Ovary (tissue), 9 donors: Measurements from ENCODE around the gene SLC7A5. TPM values are rescaled to one million over a fixed set of nuclear protein-coding genes. Genes with fewer than 3 reads are reported as not detected.
"Not testable (repeated sequence)": the region's sequence is repeated elsewhere in the genome, so short reads cannot be mapped to it uniquely, and the experiment has no call there.

Source experiments
- DNase-seq, 5 donors: peaks; one replicate each; pipeline ENCODE4 v3.0.0-alpha.2; 2019 to 2020
- H3K27ac ChIP-seq, 2 donors: fragments of 200-600 bp; one replicate each; pipeline versions ENCODE4 v1.5.1 to v1.8.0; 2019 to 2022
- H3K27me3 ChIP-seq: fragments of 200-600 bp; one replicate; pipeline ENCODE4 v1.8.0; 2022
- H3K36me3 ChIP-seq: fragments of 200-600 bp; sonication (generic); one replicate; pipeline ENCODE4 v1.5.1; 2019
- H3K4me1 ChIP-seq: one replicate; pipeline ENCODE4 v1.8.1; 2013; ENCODE audit warnings: mild to moderate bottlenecking, moderate library complexity; ENCODE audit not compliant: insufficient read depth
- H3K4me3 ChIP-seq: fragments of 200-600 bp; sonication (generic); one replicate; pipeline ENCODE4 v1.5.1; 2017
- H3K9me3 ChIP-seq, 2 donors: fragments of 200-600 bp in 1 of 2; sonication (generic) in 1 of 2; one replicate each; pipeline versions ENCODE4 v1.5.1 to v1.8.1; 2013 to 2019; ENCODE audit warnings: mild to moderate bottlenecking in 1 of 2, moderate library complexity in 1 of 2
- EP300 ChIP-seq: sonication (generic); formaldehyde crosslinking; IDR thresholded peaks from one replicate; pipeline ENCODE4 v1.6.1; 2017; ENCODE audit warnings: antibody characterized with exemption
- POLR2A ChIP-seq: fragments of 450-650 bp; IDR thresholded peaks from one replicate; pipeline ENCODE4 v1.6.1; 2017; ENCODE audit warnings: antibody characterized with exemption, mild to moderate bottlenecking, moderate library complexity
- WGBS, 3 donors: extraction: QIAGEN DNeasy Blood & Tissue Kit in 1 of 3; methylation state at CpG; one replicate each; pipeline versions ENCODE4 v1.1.5 to v1.1.7; 2013 to 2017; 5-methylcytosine and 5-hydroxymethylcytosine counted together
- intact Hi-C, 4 donors: fragments of 100-400 bp; cut with DNase I; formaldehyde crosslinking; loops; one replicate each; pipeline versions ENCODE4 v1.11.0 to v1.15.1; 2022 to 2023
- polyA plus RNA-seq, 2 donors: library from polyadenylated mRNA; stranded (reverse); fragments of 200-250 nt in 1 of 2; fragments of 350-450 nt in 1 of 2; fragmentation: Illumina TruSeq in 1 of 2; extraction: RNeasy Lipid Tissue Mini Kit (QIAGEN cat#74804) in 1 of 2; gene quantifications; one replicate each; pipeline ENCODE4 v1.2.3, GENCODE V29; 2013 to 2014
- total RNA-seq, 7 donors: library from RNA; depleted of rRNA in 2 of 7; stranded (reverse); fragments of >200 nt in 2 of 7; fragmentation: NEBNext Ultra II Directional in 3 of 7; extraction: Animal tissue kit (Norgen Biotek cat#: 25700) in 3 of 7; gene quantifications; one replicate each; pipeline versions ENCODE4 v1.1.0 to v1.2.4, GENCODE V29; 2016 to 2023
- TF ChIP-seq, protein P1 (sequence below), 3 donors: fragments of 450-650 bp in 2 of 3; fragments of 200-600 bp in 1 of 3; IDR thresholded peaks; one replicate each; pipeline versions ENCODE4 v1.5.1 to v1.8.0; 2016 to 2022; ENCODE audit warnings: antibody characterized with exemption in 3 of 3, mild to moderate bottlenecking in 1 of 3
- donor health status: DM: no; HTN: no; CAD: no; lungs with moderate emphysema.
- donor health status: DM: no; HTN: no; CAD: no.
- donor health status: Bipolar disorder and iron deficiency.
- donor health status: DM: yes; HTN: yes; CAD: no.
- donor health status: DM: no; HTN: no; CAD: no.
- donor health status: DM: yes; HTN: yes; CAD: no.

The SLC7A5 gene
- total and polyA plus RNA-seq, 9 donors = 3.1 to 64.3 (median 9.2) TPM

DNA sequence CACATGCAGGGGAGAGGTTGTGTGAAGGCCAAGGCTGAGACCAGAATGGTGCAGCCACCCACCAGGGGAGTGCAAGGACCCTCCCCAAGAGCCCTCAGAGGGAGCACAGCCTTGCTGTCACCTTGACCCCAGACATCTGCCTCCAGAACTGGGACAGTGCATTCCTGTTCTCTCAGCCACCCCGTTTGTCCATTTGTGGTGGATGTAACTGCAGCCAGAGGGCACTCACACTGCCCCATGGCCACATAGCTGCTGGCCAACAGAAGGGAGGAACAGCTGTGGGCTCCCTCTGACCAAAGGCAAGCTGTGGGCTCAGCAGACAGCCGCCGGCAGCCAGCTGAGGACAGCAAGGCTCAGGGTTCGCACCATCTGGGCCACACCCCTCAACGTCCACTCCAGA lies 53.7 kb downstream of the SLC7A5 start:
- TF ChIP-seq POLR2A (no peak), EP300 (no peak)
- TF ChIP-seq, protein P1, sequence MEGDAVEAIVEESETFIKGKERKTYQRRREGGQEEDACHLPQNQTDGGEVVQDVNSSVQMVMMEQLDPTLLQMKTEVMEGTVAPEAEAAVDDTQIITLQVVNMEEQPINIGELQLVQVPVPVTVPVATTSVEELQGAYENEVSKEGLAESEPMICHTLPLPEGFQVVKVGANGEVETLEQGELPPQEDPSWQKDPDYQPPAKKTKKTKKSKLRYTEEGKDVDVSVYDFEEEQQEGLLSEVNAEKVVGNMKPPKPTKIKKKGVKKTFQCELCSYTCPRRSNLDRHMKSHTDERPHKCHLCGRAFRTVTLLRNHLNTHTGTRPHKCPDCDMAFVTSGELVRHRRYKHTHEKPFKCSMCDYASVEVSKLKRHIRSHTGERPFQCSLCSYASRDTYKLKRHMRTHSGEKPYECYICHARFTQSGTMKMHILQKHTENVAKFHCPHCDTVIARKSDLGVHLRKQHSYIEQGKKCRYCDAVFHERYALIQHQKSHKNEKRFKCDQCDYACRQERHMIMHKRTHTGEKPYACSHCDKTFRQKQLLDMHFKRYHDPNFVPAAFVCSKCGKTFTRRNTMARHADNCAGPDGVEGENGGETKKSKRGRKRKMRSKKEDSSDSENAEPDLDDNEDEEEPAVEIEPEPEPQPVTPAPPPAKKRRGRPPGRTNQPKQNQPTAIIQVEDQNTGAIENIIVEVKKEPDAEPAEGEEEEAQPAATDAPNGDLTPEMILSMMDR (IDR thresholded peaks at IDR 0.05) = no peak
- intact Hi-C loops = no loop called here
- Histone ChIP-seq H3K4me3 (no peak overlapping the region), H3K27ac (no peak overlapping the region), H3K4me1 (no peaks in the 10 kb centered on the region), H3K36me3 (no peaks in the 10 kb centered on the region), H3K27me3 (no peaks in the 10 kb centered on the region), H3K9me3 (no peaks in the 10 kb centered on the region)
- 26 to 50% (median 28%) methylated on average over 5 of the region's 5 CpGs for WGBS, 3 donors
- DNase-seq = no peak

DNA sequence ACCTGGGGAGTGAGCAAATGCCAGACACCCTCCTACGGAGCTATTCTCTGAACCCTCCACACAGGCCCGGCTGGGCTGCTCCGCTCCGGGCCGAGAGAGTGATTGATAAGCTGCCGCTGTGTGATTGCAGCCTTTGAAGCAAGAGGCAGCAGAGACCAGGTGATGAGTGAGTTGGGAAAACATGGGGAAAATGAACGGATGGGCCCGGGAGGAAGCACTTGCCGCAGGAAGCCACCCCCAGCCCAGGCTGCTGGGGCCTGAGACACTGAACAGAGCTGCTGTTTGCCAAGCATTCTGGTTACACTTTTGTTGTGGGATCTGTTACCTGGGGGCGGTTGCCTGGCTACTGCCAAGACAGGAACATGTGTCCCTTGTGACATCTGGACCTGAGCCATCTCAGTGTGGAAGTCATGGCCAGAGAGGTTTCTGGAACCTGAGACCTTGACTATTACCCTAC lies 57.1 kb downstream of the SLC7A5 start:
- 31 to 47% (median 39%) methylated on average over 10 of the region's 10 CpGs for whole genome bisulfite sequencing, 3 donors
- no peaks in the 10 kb centered on the region for H3K27me3 ChIP-seq
- no peaks in the 10 kb centered on the region for H3K9me3 ChIP-seq
- intact Hi-C loops = no loop called here
- H3K36me3 ChIP-seq = no peaks in the 10 kb centered on the region
- H3K4me3 ChIP-seq = no peak overlapping the region
- DNase-seq = no peak
- H3K27ac ChIP-seq = no peak overlapping the region
- no peaks in the 10 kb centered on the region for H3K4me1 ChIP-seq
- no peak for TF ChIP-seq POLR2A
- TF ChIP-seq, protein P1 (IDR thresholded peaks at IDR 0.05) = no peak
- no peak for TF ChIP-seq EP300

DNA sequence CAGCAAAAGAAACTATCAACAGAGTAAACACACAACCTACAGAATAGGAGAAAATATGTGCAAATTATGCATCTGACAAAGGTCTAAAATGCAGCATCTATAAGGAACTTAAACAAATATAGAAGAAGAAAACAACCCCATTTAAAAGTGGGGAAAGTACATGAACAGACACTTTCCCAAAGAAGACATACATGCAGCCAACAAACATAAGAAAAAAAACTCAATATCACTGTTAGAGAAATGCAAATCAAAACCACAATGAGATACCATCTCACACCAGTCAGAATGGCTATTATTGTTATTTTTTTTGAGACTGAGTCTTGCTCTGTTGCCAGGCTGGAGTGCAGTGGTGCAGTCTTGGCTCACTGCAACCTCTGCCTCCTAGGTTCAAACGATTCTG lies 57.9 kb downstream of the SLC7A5 start:
- DNase-seq, H3K9me3 ChIP-seq, H3K27me3 ChIP-seq, H3K36me3 ChIP-seq, intact Hi-C loops, H3K4me3 ChIP-seq, H3K4me1 ChIP-seq, H3K27ac ChIP-seq: not testable (repeated sequence)
- 57 to 81% (median 73%) methylated on average over 1 of the region's 1 CpG for WGBS, 3 donors

DNA sequence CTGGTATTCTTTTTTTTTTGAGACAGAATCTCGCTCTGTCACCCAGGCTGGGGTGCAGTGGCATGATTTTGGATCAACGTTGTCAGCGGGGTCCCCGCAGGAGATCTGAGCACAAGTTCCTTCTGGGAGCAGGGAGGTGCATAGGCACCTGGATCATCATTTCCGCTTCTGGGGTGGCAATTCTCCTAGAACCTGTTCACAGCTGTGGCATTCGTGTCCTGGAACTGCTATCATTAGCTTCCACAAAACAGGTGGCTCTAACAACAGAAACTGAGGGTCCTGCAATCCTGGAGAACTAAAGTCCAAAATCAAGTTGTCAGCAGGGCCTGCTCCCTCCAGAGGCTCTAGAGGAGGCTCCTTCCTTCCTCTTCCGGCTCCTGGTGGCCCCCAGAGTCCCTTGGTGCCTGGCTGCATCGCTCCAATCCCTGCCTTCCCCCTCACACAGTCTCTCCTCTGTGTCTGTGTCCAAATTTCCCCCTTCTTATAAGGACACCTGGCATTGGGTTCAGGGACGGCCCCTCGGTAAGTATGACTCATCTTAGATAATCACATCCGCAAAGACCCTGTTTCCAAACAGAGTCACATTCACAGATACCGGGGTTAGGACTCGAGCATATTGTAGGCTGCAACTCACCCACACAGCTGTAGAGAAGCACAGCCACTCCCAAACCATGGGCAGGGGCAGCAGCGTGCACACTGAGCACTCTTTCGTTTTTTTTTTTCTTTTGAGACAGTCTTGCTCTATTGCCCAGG lies 60.0 kb downstream of the SLC7A5 start:
- intact Hi-C loops = loop anchor here in 1 of 4 donors (5.0 kb wide), 1 partner anchor 1047 kb away; no protein-coding TSS in a partner anchor
- WGBS, 3 donors = 40 to 57% (median 45%) methylated on average over 15 of the region's 15 CpGs
- no peak overlapping the region for H3K4me3 ChIP-seq
- no peaks in the 10 kb centered on the region for H3K9me3 ChIP-seq
- no peak for DNase-seq
- H3K27me3 ChIP-seq = no peaks in the 10 kb centered on the region
- peaks cover 1% of the 10 kb centered on the region for H3K4me1 ChIP-seq
- no peak for TF ChIP-seq POLR2A
- TF ChIP-seq, protein P1 (IDR thresholded peaks at IDR 0.05) = no peak
- no peak for TF ChIP-seq EP300
- H3K36me3 ChIP-seq = no peaks in the 10 kb centered on the region
- no peak overlapping the region for H3K27ac ChIP-seq

DNA sequence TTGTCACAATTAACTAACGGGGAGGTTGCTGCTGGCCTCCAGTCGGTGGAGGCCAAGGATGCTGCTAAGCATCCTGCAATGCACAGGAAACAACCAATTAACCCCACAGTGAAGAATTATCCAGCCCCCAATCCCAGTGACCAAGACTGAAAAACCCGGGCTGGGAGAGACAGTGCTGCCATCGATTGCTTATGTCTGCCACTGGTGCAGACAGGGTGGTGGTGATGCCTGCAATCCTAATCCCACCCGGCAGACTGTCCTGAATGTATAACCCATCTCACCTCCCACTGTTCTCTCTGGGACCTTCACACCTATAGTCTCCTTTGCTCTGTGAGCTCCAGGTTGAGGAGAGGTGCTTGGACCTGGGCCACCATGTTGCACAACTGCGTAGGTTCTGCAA lies 61.2 kb downstream of the SLC7A5 start:
- TF ChIP-seq EP300 (no peak), POLR2A (no peak)
- Histone ChIP-seq H3K27me3 (no peaks in the 10 kb centered on the region), H3K27ac (no peak overlapping the region), H3K4me1 (peaks cover 1% of the 10 kb centered on the region), H3K4me3 (no peak overlapping the region), H3K36me3 (no peaks in the 10 kb centered on the region), H3K9me3 (no peaks in the 10 kb centered on the region)
- intact Hi-C loops = loop anchor here in 1 of 4 donors (5.0 kb wide), 1 partner anchor 1046 kb away; no protein-coding TSS in a partner anchor
- no peak for DNase-seq
- WGBS, 3 donors = 80 to 83% (median 83%) methylated on average over 6 of the region's 6 CpGs
